Type B pancreatic cell (in vitro differentiated cells): ENCODE data around the gene LTK. TPM values are rescaled to one million over a fixed set of nuclear protein-coding genes. Genes with fewer than 3 reads are reported as not detected.

ENCODE experiments used
- DNase-seq: peaks from one replicate; pipeline ENCODE4 v3.0.0; 2021; ENCODE audit warnings: mixed read lengths; ENCODE audit not compliant: unreplicated experiment; ENCODE audit errors: extremely low spot score
- H3K27ac Mint-ChIP-seq: 2 replicates; pipeline ENCODE4 v1.8.0; 2021; ENCODE audit warnings: mild to moderate bottlenecking, mixed read lengths
- H3K27me3 Mint-ChIP-seq: 2 replicates; pipeline ENCODE4 v1.8.0; 2021; ENCODE audit warnings: mixed read lengths
- H3K36me3 Mint-ChIP-seq: 2 replicates; pipeline ENCODE4 v1.8.0; 2021; ENCODE audit warnings: mixed read lengths
- H3K4me1 Mint-ChIP-seq: one replicate; pipeline ENCODE4 v1.8.0; 2021; ENCODE audit warnings: mixed read lengths; ENCODE audit not compliant: unreplicated experiment
- H3K4me3 Mint-ChIP-seq: 2 replicates; pipeline ENCODE4 v1.8.0; 2021; ENCODE audit warnings: mild to moderate bottlenecking, mixed read lengths
- H3K9me3 Mint-ChIP-seq: 2 replicates; pipeline ENCODE4 v1.8.0; 2021; ENCODE audit warnings: mixed read lengths
- total RNA-seq: library from RNA; stranded (reverse); gene quantifications from 2 replicates; pipeline ENCODE4 v1.2.1, GENCODE V29; 2021; ENCODE audit warnings: low replicate concordance
- TF ChIP-seq, protein P1 (sequence below): fragments of 200-600 bp; sonication (generic); conservative IDR thresholded peaks from 2 replicates; pipeline ENCODE4 v1.5.0; 2021; ENCODE audit warnings: antibody characterized with exemption, mild to moderate bottlenecking

Gene LTK
- total RNA-seq, 1 donor from 2014 or later, result 0.51 TPM

DNA sequence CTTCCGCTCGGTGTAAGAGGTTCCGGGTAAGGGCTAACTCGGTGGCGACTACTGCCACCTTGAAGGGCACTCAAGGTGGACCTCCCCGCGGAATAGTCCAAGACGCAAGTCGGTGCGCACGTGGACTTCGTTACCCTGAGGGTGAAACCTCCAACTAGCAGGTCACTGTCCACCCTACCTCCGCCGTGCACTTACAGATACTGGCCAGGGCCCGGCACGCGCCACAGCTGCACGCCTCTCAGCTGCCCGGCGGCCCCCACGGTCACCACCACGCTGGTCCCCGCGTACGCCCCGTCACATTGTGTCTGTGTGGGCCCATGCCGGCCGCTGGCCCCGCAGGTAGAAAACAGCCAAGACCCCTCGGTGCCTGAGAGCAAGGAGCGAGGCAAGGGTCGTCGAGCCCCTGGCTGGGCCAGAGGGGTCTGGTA lies 1.1 kb downstream of the LTK start:
- Mint-ChIP-seq H3K9me3 (no peaks in the 10 kb centered on the region), H3K27me3 (peaks cover 58% of the 10 kb centered on the region), H3K27ac (no peak overlapping the region), H3K4me3 (peak overlapping the region; percentile 82), H3K4me1 (peaks cover 4% of the 10 kb centered on the region), H3K36me3 (peaks cover 11% of the 10 kb centered on the region)
- DNase-seq, result no peak
- TF ChIP-seq, protein P1, sequence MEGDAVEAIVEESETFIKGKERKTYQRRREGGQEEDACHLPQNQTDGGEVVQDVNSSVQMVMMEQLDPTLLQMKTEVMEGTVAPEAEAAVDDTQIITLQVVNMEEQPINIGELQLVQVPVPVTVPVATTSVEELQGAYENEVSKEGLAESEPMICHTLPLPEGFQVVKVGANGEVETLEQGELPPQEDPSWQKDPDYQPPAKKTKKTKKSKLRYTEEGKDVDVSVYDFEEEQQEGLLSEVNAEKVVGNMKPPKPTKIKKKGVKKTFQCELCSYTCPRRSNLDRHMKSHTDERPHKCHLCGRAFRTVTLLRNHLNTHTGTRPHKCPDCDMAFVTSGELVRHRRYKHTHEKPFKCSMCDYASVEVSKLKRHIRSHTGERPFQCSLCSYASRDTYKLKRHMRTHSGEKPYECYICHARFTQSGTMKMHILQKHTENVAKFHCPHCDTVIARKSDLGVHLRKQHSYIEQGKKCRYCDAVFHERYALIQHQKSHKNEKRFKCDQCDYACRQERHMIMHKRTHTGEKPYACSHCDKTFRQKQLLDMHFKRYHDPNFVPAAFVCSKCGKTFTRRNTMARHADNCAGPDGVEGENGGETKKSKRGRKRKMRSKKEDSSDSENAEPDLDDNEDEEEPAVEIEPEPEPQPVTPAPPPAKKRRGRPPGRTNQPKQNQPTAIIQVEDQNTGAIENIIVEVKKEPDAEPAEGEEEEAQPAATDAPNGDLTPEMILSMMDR, result no peak

DNA sequence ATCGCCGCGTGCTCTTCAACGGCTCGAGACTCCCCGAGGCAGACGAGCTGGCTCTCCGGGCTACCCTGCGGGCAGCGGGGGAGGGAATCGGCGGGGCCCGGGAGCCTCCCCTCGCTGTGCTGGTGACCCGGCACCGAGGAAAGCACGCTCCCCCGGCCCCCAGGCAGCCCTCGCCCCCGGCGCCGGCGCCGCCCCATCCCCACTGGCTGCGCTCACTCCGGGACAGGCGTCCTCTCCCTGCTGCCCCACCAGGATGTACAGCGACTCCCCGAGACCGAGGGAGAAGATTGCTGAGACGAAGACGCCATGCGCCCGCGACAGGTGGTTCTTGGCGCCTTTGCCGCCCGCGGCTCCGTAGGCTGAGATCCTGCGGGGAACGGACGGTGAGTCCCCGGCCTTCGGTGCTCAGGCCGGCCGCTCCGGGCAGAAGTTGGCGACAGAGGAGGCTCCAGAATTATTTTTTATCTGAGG lies 1.7 kb downstream of the LTK start:
- Mint-ChIP-seq H3K4me1 (peaks cover 4% of the 10 kb centered on the region), H3K27me3 (peaks cover 64% of the 10 kb centered on the region), H3K36me3 (peaks cover 9% of the 10 kb centered on the region), H3K9me3 (no peaks in the 10 kb centered on the region), H3K4me3 (peak overlapping the region; percentile 82), H3K27ac (no peak overlapping the region)
- TF ChIP-seq, protein P1, result no peak
- no peak for DNase-seq

DNA sequence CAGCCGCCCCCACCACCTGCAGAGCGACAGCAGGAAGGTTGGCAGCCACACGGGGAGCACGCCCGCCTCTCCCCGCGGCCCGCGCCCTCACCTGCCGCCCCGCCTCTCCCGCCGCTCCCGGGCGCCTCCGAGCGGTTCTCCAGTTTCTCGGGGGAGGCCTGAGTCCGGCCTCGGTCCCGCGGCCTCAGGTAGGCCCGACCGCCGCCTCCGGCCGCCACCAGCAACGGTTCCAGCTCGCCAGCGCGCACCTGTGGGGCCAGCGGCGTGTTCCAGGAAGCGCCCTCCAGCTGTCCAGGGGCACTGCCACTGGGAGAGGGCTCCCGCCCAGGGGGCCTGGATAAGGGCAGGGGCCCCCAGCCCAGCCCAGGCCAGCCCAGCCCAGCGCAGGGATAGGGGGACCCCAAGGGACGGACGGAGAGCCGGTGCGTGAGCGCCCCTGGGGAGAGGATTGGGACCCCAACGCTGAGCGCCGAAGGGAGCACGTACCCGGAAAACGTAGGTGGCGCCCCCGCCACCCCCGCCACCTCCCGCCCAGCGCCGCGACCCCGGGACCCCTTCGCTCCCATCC lies 2.2 kb downstream of the LTK start:
- Mint-ChIP-seq H3K9me3 (no peaks in the 10 kb centered on the region), H3K27ac (no peak overlapping the region), H3K4me1 (peaks cover 4% of the 10 kb centered on the region), H3K36me3 (peaks cover 4% of the 10 kb centered on the region), H3K27me3 (peaks cover 69% of the 10 kb centered on the region), H3K4me3 (no peak overlapping the region)
- DNase-seq, result no peak
- TF ChIP-seq, protein P1, result no peak

DNA sequence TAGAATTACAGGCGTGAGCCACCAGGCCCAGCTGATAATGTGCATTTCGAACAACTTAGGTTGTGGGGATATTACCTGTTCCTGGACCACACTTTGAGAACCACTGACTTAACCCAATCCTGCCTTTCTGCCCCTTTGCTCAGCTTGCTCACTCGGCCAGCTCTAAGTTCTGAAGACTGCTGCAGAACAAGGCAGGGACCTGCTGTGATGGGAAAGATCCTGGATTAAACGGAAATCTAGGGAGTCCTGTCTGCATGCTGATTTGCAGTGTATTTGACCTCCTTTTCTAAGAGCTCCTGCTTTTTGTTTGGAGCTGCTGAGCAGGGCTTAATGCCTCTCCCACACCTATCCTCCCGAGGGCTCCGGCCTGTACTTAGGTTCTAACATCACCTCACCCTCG lies 2.9 kb downstream of the LTK start:
- Mint-ChIP-seq H3K4me3 (no peak overlapping the region), H3K4me1 (peaks cover 4% of the 10 kb centered on the region), H3K27me3 (peaks cover 76% of the 10 kb centered on the region), H3K36me3 (no peaks in the 10 kb centered on the region), H3K27ac (no peak overlapping the region), H3K9me3 (no peaks in the 10 kb centered on the region)
- no peak for DNase-seq
- TF ChIP-seq, protein P1, result no peak

DNA sequence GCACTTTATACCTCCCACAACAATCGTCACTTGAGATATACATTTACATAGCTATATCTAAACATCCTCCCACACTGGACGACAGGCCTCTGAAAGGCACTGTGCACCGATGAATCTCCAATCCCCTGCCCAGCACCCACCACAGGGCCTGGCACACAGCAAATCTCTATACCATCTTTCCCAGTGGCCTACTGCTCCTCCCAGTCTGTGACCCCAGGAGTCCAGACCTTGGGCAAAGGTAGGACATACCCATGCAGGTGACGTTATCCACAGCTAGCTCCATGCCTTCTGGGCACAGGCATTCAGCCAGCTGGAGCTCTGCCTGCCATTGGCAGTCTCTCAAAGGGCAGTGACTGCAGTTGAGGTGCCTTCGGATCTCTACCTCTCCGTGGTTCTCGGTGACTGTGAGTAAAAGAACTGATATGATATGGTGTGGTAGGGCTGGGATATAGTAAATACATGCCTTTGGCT lies 5.8 kb downstream of the LTK start:
- no peak for DNase-seq
- Mint-ChIP-seq H3K4me3 (no peak overlapping the region), H3K27me3 (peaks cover 86% of the 10 kb centered on the region), H3K36me3 (no peaks in the 10 kb centered on the region), H3K4me1 (peaks cover 4% of the 10 kb centered on the region), H3K27ac (no peak overlapping the region), H3K9me3 (no peaks in the 10 kb centered on the region)
- TF ChIP-seq, protein P1, result no peak
